SK-N-SH (cell line): ENCODE measurements around the gene IFIT1B. TPM values are rescaled to one million over a fixed set of nuclear protein-coding genes. Genes with fewer than 3 reads are reported as not detected.
A peak's percentile ranks its signal among the peaks of the same experiment; 100 is the strongest.

Experiments
- CTCF ChIA-PET: fragments of 300-600, 350-600 bp; formaldehyde crosslinking; extraction: SDS; loops from one replicate; lab custom pipeline; 2021; lab: Yijun Ruan, JAX
- POLR2A ChIA-PET: fragments of 350-600 bp; sonication (Branson Sonifier 250); formaldehyde crosslinking; extraction: SDS; loops from one replicate; lab custom pipeline; 2020; ENCODE audit warnings: antibody characterized with exemption, inconsistent platforms; lab: Yijun Ruan, JAX
- DNase-seq: peaks from one replicate; pipeline ENCODE4 v3.0.0; 2012
- H2AFZ ChIP-seq: fragments of 200-600 bp; sonication (generic); 2 replicates; pipeline ENCODE4 v1.8.1; 2016; ENCODE audit warnings: antibody characterized with exemption, mild to moderate bottlenecking, low read depth
- H3F3A ChIP-seq: fragments of 200-600 bp; sonication (generic); replicated peaks from 2 replicates; pipeline ENCODE3; 2016; ENCODE audit warnings: antibody characterized with exemption, mild to moderate bottlenecking; ENCODE audit not compliant: insufficient read depth
- H3K27ac ChIP-seq, 2 experiments: fragments of 200-500 bp in 1 of 2; fragments of 200-600 bp in 1 of 2; sonication (Bioruptor generic) in 1 of 2; sonication (generic), shearing (Covaris generic) in 1 of 2; 2 replicates each; pipeline versions ENCODE4 v1.5.1 to v1.6.1; 2014 to 2016; ENCODE audit warnings: low read depth in 2 of 2, inconsistent platforms in 1 of 2, low read length in 1 of 2, mild to moderate bottlenecking in 1 of 2, mixed read lengths in 1 of 2
- H3K27me3 ChIP-seq: fragments of 200-600 bp; sonication (generic), shearing (Covaris generic); 2 replicates; pipeline ENCODE4 v1.6.1; 2016; ENCODE audit warnings: mixed run types; ENCODE audit not compliant: insufficient read depth
- H3K36me3 ChIP-seq, 2 experiments: fragments of 200-500 bp in 1 of 2; fragments of 200-600 bp in 1 of 2; sonication (Bioruptor generic) in 1 of 2; sonication (generic) in 1 of 2; replicated peaks in 1 of 2; 2 replicates each; pipeline versions ENCODE3 to v1.5.1; 2014 to 2016; ENCODE audit warnings: low read length in 1 of 2, mild to moderate bottlenecking in 1 of 2; ENCODE audit not compliant: insufficient read depth in 2 of 2, control insufficient read depth in 1 of 2
- H3K4me1 ChIP-seq, 2 experiments: fragments of 200-500 bp in 1 of 2; fragments of 200-600 bp in 1 of 2; sonication (Bioruptor generic) in 1 of 2; sonication (generic), shearing (Covaris generic) in 1 of 2; 2 replicates each; pipeline versions ENCODE4 v1.5.1 to v1.6.1; 2014 to 2016; ENCODE audit warnings: low read depth in 1 of 2, low read length in 1 of 2, mixed run types in 1 of 2; ENCODE audit not compliant: insufficient read depth in 2 of 2, control insufficient read depth in 1 of 2
- H3K4me2 ChIP-seq: fragments of 200-600 bp; sonication (generic), shearing (Covaris generic); 2 replicates; pipeline ENCODE4 v1.6.1; 2017; ENCODE audit warnings: mixed run types
- H3K4me3 ChIP-seq, 2 experiments: fragments of 200-500 bp in 1 of 2; fragments of 200-600 bp in 1 of 2; sonication (Bioruptor generic) in 1 of 2; sonication (generic), shearing (Covaris generic) in 1 of 2; 2 replicates each; pipeline versions ENCODE4 v1.5.1 to v1.8.1; 2014 to 2016; ENCODE audit warnings: low read depth in 2 of 2, inconsistent platforms in 1 of 2, low read length in 1 of 2, mild to moderate bottlenecking in 1 of 2, mixed read lengths in 1 of 2, moderate library complexity in 1 of 2
- H3K79me2 ChIP-seq: fragments of 200-600 bp; sonication (generic); 2 replicates; pipeline ENCODE4 v1.8.1; 2017; ENCODE audit warnings: mild to moderate bottlenecking; ENCODE audit not compliant: insufficient read depth
- H3K9ac ChIP-seq: fragments of 200-600 bp; sonication (generic); 2 replicates; pipeline ENCODE4 v1.6.1; 2017; ENCODE audit warnings: mixed run types
- H3K9me2 ChIP-seq: fragments of 200-600 bp; sonication (generic); 2 replicates; pipeline ENCODE4 v1.6.1; 2017; ENCODE audit warnings: mixed run types
- H3K9me3 ChIP-seq: fragments of 200-600 bp; sonication (generic); 2 replicates; pipeline ENCODE4 v1.6.1; 2017; ENCODE audit warnings: mixed run types, mild to moderate bottlenecking, moderate library complexity
- H4K20me1 ChIP-seq: fragments of 200-600 bp; sonication (generic); 2 replicates; pipeline ENCODE4 v1.6.1; 2017; ENCODE audit warnings: mild to moderate bottlenecking, mixed run types; ENCODE audit not compliant: insufficient read depth
- CHD2 ChIP-seq: fragments of 150-350 bp; IDR thresholded peaks from 2 replicates; pipeline ENCODE4 v1.6.1; 2018; ENCODE audit warnings: low read length; ENCODE audit not compliant: partially characterized antibody
- ELF1 ChIP-seq: IDR thresholded peaks from 2 replicates; pipeline ENCODE4 v1.4.0; 2012
- EP300 ChIP-seq, 2 experiments: IDR thresholded peaks; 2 replicates each; pipeline versions ENCODE4 v1.4.0 to v1.6.1; 2012; ENCODE audit warnings: borderline replicate concordance in 1 of 2, low read depth in 1 of 2, low read length in 1 of 2
- EZH2phosphoT487 ChIP-seq: fragments of 200-600 bp; sonication (generic); IDR thresholded peaks from 2 replicates; pipeline ENCODE4 v1.6.1; 2017; ENCODE audit warnings: low read depth, mixed run types, mild to moderate bottlenecking, antibody characterized with exemption, moderate library complexity, borderline replicate concordance
- FOSL2 ChIP-seq: IDR thresholded peaks from 2 replicates; pipeline ENCODE4 v1.4.0; 2012; ENCODE audit warnings: low read depth, mild to moderate bottlenecking, moderate library complexity, borderline replicate concordance
- FOXM1 ChIP-seq: IDR thresholded peaks from 2 replicates; pipeline ENCODE4 v1.4.0; 2012; ENCODE audit warnings: low read depth, mild to moderate bottlenecking
- GATA2 ChIP-seq: sonication (generic); formaldehyde crosslinking; IDR thresholded peaks from 2 replicates; pipeline ENCODE4 v1.5.0; 2020; ENCODE audit warnings: mild to moderate bottlenecking, missing genetic modification reagents
- JUND ChIP-seq: IDR thresholded peaks from 2 replicates; pipeline ENCODE4 v1.4.0; 2012
- NFIC ChIP-seq: IDR thresholded peaks from 2 replicates; pipeline ENCODE4 v1.4.0; 2012; ENCODE audit warnings: borderline replicate concordance
- NRF1 ChIP-seq: IDR thresholded peaks from 2 replicates; pipeline ENCODE4 v1.6.1; 2012; ENCODE audit warnings: low read depth, mild to moderate bottlenecking, low read length
- RCOR1 ChIP-seq: fragments of 150-350 bp; IDR thresholded peaks from 2 replicates; pipeline ENCODE4 v1.6.1; 2017; ENCODE audit warnings: antibody characterized with exemption, low read length
- RXRA ChIP-seq: IDR thresholded peaks from 2 replicates; pipeline ENCODE4 v1.4.0; 2012; ENCODE audit warnings: low read depth, mild to moderate bottlenecking, borderline replicate concordance
- SIN3A ChIP-seq: IDR thresholded peaks from 2 replicates; pipeline ENCODE4 v1.6.1; 2012; ENCODE audit warnings: low read depth, mild to moderate bottlenecking, low read length, moderate library complexity, borderline replicate concordance
- SMC3 ChIP-seq: IDR thresholded peaks from 2 replicates; pipeline ENCODE4 v1.6.1; 2012; ENCODE audit warnings: low read depth, low read length, improper control_type of control experiment
- TCF12 ChIP-seq: IDR thresholded peaks from 2 replicates; pipeline ENCODE4 v1.4.0; 2012
- WGBS: methylation state at CpG from one replicate; pipeline ENCODE4 v1.1.6; 2017; ENCODE audit warnings: low lambda C conversion rate; 5-methylcytosine and 5-hydroxymethylcytosine counted together
- polyA plus RNA-seq, 3 experiments: library from polyadenylated mRNA; depleted of rRNA; stranded (reverse); fragments of >200 nt; gene quantifications; 2 replicates each; pipeline ENCODE4 v1.2.3, GENCODE V29; 2012
- TF ChIP-seq, protein P1 (sequence below): IDR thresholded peaks from 2 replicates; pipeline ENCODE4 v1.4.0; 2012; ENCODE audit warnings: low read depth, borderline replicate concordance
- TF ChIP-seq, protein P2 (sequence below): IDR thresholded peaks from 2 replicates; pipeline ENCODE4 v1.6.1; 2012; ENCODE audit warnings: mild to moderate bottlenecking, low read depth, low read length, moderate library complexity
- TF ChIP-seq, protein P3 (sequence below): fragments of 150-350 bp; IDR thresholded peaks from 2 replicates; pipeline ENCODE4 v1.6.1; 2017; ENCODE audit warnings: antibody characterized with exemption, low read length, low read depth, borderline replicate concordance

Gene IFIT1B
- polyA plus RNA-seq, 1 of the 3 experiments (the other 2 are of a cell fraction), result 0.03 TPM

DNA sequence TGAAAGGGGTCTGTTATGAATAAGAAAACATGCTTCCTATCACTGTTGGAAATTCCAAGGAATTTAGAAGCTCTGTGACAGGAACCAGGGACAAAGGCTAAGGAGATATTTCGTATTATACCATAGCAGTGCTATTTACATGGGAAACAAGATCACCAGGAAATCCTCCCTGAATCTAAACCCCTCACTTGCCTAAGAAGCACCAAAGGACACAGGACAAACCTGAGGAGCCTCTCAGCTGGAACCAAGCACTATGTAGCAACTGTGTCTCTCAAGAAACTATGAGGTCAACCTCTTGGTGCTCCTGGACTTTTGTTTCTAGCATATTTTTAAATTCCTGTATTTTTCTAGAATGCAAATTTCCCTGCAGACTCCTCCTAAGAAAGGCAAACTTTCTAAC is 20.8 kb upstream of the IFIT1B start:
- no peaks in the 10 kb centered on the region for H3K36me3 ChIP-seq
- WGBS, result 73% methylated on average over 1 of the region's 1 CpG
- H3K27ac ChIP-seq, result no peak overlapping the region; a peak in 1 of 4 replicates
- no peaks in the 10 kb centered on the region for H3K9me3 ChIP-seq
- no peak for DNase-seq
- H3K4me2 ChIP-seq, result no peak overlapping the region
- ChIA-PET CTCF (interaction anchor here (0.6 to 0.7 kb wide), 2 partner anchors 124 to 208 kb away, joined by 3 to 4 read pairs; no protein-coding TSS in a partner anchor), POLR2A (no interaction called here)
- H3K9me2 ChIP-seq, result no peaks in the 10 kb centered on the region
- H4K20me1 ChIP-seq, result no peaks in the 10 kb centered on the region
- no peaks in the 10 kb centered on the region for H3K79me2 ChIP-seq
- no peak overlapping the region for H3K9ac ChIP-seq
- peaks cover 7% of the 10 kb centered on the region for H3F3A ChIP-seq
- H2AFZ ChIP-seq, result no peak overlapping the region
- TF ChIP-seq FOSL2 (no peak), NRF1 (no peak), RXRA (no peak), ELF1 (no peak), NFIC (no peak), SIN3A (no peak), EP300 (IDR thresholded peaks at IDR 0.05; ENCODE audit: borderline replicate concordance in 1 of 2, low read depth in 1 of 2, low read length in 1 of 2) (no peak), RCOR1 (no peak), FOXM1 (no peak), SMC3 (no peak), CHD2 (no peak), EZH2phosphoT487 (no peak), JUND (no peak)
- TF ChIP-seq, protein P1, sequence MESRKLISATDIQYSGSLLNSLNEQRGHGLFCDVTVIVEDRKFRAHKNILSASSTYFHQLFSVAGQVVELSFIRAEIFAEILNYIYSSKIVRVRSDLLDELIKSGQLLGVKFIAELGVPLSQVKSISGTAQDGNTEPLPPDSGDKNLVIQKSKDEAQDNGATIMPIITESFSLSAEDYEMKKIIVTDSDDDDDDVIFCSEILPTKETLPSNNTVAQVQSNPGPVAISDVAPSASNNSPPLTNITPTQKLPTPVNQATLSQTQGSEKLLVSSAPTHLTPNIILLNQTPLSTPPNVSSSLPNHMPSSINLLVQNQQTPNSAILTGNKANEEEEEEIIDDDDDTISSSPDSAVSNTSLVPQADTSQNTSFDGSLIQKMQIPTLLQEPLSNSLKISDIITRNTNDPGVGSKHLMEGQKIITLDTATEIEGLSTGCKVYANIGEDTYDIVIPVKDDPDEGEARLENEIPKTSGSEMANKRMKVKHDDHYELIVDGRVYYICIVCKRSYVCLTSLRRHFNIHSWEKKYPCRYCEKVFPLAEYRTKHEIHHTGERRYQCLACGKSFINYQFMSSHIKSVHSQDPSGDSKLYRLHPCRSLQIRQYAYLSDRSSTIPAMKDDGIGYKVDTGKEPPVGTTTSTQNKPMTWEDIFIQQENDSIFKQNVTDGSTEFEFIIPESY, result no peak
- peaks cover 0 to 17% of the 10 kb centered on the region in 2 experiments; a peak in 2 of 4 replicates for H3K4me1 ChIP-seq
- no peaks in the 10 kb centered on the region for H3K27me3 ChIP-seq
- no peak overlapping the region for H3K4me3 ChIP-seq

DNA sequence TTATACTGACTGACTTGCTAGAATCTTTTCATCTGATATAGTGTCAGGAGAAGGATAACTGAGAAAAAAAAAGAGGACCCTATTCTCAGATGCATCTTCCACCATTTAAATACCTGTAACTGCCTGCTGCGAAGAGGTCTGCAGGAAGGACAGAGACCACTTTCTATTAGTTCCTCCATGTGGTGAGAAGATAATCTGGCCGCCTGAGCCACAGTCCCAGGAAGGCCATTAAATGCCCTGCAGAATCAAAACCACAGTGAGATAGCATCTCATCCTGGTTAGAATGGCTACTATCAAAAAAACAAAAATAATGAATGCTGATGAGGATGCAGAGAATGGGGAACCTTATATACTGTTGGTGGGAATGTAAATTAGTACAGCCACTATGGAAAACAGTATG is 19.9 kb upstream of the IFIT1B start:
- ChIA-PET CTCF (interaction anchor here (0.8 kb wide), 1 partner anchor 12 kb away, joined by 3 read pairs; no protein-coding TSS in a partner anchor), POLR2A (no interaction called here)
- H3K9ac ChIP-seq, result no peak overlapping the region
- H4K20me1 ChIP-seq, result no peaks in the 10 kb centered on the region
- DNase-seq, result peak; percentile 28
- H3K27ac ChIP-seq, result peak overlapping the region in 1 of 2 experiments; percentile 44; a peak in 1 of 4 replicates
- H3K4me1 ChIP-seq, result peaks cover 4 to 8% of the 10 kb centered on the region in 2 experiments; a peak in 2 of 4 replicates
- no peaks in the 10 kb centered on the region for H3K36me3 ChIP-seq
- TF ChIP-seq, protein P2, sequence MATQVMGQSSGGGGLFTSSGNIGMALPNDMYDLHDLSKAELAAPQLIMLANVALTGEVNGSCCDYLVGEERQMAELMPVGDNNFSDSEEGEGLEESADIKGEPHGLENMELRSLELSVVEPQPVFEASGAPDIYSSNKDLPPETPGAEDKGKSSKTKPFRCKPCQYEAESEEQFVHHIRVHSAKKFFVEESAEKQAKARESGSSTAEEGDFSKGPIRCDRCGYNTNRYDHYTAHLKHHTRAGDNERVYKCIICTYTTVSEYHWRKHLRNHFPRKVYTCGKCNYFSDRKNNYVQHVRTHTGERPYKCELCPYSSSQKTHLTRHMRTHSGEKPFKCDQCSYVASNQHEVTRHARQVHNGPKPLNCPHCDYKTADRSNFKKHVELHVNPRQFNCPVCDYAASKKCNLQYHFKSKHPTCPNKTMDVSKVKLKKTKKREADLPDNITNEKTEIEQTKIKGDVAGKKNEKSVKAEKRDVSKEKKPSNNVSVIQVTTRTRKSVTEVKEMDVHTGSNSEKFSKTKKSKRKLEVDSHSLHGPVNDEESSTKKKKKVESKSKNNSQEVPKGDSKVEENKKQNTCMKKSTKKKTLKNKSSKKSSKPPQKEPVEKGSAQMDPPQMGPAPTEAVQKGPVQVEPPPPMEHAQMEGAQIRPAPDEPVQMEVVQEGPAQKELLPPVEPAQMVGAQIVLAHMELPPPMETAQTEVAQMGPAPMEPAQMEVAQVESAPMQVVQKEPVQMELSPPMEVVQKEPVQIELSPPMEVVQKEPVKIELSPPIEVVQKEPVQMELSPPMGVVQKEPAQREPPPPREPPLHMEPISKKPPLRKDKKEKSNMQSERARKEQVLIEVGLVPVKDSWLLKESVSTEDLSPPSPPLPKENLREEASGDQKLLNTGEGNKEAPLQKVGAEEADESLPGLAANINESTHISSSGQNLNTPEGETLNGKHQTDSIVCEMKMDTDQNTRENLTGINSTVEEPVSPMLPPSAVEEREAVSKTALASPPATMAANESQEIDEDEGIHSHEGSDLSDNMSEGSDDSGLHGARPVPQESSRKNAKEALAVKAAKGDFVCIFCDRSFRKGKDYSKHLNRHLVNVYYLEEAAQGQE, result no peak
- TF ChIP-seq, protein P3, sequence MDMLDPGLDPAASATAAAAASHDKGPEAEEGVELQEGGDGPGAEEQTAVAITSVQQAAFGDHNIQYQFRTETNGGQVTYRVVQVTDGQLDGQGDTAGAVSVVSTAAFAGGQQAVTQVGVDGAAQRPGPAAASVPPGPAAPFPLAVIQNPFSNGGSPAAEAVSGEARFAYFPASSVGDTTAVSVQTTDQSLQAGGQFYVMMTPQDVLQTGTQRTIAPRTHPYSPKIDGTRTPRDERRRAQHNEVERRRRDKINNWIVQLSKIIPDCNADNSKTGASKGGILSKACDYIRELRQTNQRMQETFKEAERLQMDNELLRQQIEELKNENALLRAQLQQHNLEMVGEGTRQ, result no peak
- TF ChIP-seq TCF12 (peak; percentile 34), GATA2 (CRISPR knock-in tag) (0 out of 2 replicates have a peak, but pooled peaks have one; percentile 17), CHD2 (no peak)
- no peak overlapping the region for H3K4me3 ChIP-seq
- no peaks in the 10 kb centered on the region for H3K79me2 ChIP-seq
- H3K9me3 ChIP-seq, result no peaks in the 10 kb centered on the region
- WGBS, result 86% methylated on average over 2 of the region's 2 CpGs
- H3K9me2 ChIP-seq, result no peaks in the 10 kb centered on the region
- H3F3A ChIP-seq, result no peaks in the 10 kb centered on the region
- H3K4me2 ChIP-seq, result no peak overlapping the region
- 0 out of 2 replicates have a peak overlapping the region, but pooled peaks have one; percentile 14 for H2AFZ ChIP-seq
- H3K27me3 ChIP-seq, result no peaks in the 10 kb centered on the region
